Erythroblast (primary cell): ENCODE results near the gene ENG.

Source experiments
- GATA1 ChIP-seq: IDR thresholded peaks from 2 replicates; pipeline ENCODE4 v1.6.1; 2011; ENCODE audit warnings: low read depth, mild to moderate bottlenecking, control low read depth, low read length, moderate library complexity
- POLR2A ChIP-seq: IDR thresholded peaks from 2 replicates; pipeline ENCODE4 v1.6.1; 2011; ENCODE audit warnings: mild to moderate bottlenecking, low read length

DNA sequence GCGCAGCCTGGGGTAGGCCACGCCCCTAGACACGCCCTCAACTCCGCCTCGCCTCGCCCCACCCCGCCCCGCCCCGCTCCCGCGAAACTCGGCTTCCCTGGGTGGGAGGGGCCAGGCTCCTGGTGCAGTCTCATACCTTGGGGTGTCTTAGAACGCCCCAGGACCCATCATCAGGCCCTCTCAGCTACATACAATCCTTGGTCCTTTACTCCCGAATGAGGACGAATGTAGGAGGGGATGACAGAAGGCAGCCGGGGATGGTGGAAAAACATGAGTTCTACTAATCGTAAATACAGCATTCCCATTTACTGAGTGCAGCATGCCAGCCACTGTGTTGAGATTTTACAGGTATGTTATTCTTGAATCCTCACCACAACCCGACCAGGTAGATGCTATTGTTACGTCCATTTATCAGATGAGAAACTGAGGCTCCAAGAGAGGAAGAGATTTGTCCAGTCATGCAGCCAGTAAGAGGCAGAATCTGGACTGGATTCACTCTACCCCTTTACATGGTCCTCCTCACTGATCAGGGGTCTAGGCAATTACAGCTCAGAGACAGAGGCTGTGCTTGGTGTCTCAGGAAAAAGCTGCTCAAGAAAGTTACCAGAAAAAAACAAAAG is 82.8 kb downstream of the ENG start:
- no peak for TF ChIP-seq POLR2A
- no peak for TF ChIP-seq GATA1
